Measurements from ENCODE around the gene SCARF2.
"Not testable (repeated sequence)": the region's sequence is repeated elsewhere in the genome, so short reads cannot be mapped to it uniquely, and the experiment has no call there.

GRCh38 chr22:20376281-20376680, 61.3 kb downstream of the SCARF2 start:
- not testable (repeated sequence) for TF ChIP-seq NPAS2 (CRISPR knock-in tag; IDR thresholded peaks at IDR 0.05; ENCODE audit: borderline replicate concordance); ESRRA (IDR thresholded peaks at IDR 0.05; ENCODE audit: borderline replicate concordance, low read length); POLR2A (IDR thresholded peaks at IDR 0.05; ENCODE audit: low read length); REST (IDR thresholded peaks at IDR 0.05); CTCF (IDR thresholded peaks at IDR 0.05); RFX5 (IDR thresholded peaks at IDR 0.05); MYC (IDR thresholded peaks at IDR 0.05; ENCODE audit: borderline replicate concordance, low read length); RAD21 (conservative IDR thresholded peaks at IDR 0.05 in 1 of 2, IDR thresholded peaks at IDR 0.05 in 1 of 2); USF2 (IDR thresholded peaks at IDR 0.05); NR3C1 (IDR thresholded peaks at IDR 0.05); NFE2L2 (conservative IDR thresholded peaks at IDR 0.05; ENCODE audit: low read length); HMGXB4 (CRISPR knock-in tag; IDR thresholded peaks at IDR 0.05; ENCODE audit: borderline replicate concordance); SMC3 (IDR thresholded peaks at IDR 0.05)
